HG02623 (cell line): Measurements from ENCODE around the gene SERTAD4.
"Not testable (repeated sequence)": the region's sequence is repeated elsewhere in the genome, so short reads cannot be mapped to it uniquely, and the experiment has no call there.

Experiments used
- ATAC-seq: cut with Tn5 transposase; IDR thresholded peaks from one replicate; pipeline ENCODE4 v1.9.1; 2021; ENCODE audit warnings: moderate library complexity; ENCODE audit not compliant: unreplicated experiment

SERTAD4 gene

DNA sequence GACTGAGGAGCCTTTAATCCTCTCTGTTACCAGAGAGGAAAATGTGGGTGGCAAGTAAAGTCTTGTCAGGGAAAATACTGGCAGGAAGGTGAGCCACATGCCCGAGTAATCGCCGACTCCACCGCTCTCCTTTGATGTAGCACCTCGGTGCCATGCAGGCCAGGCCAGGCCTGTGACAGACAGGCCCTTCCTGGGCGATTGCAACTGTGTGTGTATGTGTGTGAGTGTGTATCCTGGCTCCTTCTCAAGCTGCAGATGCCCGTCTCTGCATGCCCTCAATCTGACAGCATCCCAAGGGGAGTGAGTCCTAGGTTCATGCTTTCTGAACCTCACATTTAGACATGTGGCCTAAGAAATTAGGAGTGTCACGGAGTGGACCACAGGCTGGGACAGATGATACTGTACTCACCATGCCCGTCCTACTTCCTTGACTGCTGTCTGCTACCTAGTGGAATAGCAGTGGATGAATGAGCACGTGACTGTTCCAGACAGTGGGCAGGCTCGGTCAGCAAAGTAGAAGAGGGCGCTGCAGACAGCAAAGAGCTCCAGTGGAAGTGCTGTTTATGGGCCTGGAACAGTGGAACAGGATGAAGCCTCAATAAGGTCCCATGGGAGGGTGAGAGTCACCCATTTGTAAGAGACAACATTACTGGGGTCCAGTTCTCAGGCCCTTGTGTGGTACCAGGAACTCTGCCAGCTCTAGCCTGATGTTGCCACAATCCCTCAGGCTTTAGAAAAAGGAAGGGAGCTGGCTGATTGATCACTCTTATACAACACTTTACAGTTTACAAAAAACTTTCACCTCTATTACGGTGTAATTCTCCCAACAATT, 25.3 kb downstream of the SERTAD4 start:
- ATAC-seq, result no peak

DNA sequence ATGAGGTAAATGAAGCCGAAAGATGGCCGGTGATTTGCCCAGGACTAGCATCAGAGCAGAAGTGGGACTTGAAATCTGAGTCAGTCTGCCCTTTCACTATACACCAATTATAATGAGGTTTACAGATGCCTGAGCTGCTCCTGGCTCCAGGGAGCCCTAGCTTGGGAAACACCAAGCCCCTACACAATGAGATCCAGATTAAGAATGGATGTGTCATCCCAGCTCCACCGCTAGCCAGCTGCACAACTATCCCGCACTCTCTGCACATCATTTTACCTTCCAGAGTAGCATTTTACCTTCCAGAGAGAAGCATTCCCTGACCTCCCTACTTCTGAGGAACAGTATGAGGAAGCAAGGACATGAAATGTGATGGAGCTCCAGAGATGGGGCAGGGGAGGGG, 27.0 kb downstream of the SERTAD4 start:
- ATAC-seq, result no peak

DNA sequence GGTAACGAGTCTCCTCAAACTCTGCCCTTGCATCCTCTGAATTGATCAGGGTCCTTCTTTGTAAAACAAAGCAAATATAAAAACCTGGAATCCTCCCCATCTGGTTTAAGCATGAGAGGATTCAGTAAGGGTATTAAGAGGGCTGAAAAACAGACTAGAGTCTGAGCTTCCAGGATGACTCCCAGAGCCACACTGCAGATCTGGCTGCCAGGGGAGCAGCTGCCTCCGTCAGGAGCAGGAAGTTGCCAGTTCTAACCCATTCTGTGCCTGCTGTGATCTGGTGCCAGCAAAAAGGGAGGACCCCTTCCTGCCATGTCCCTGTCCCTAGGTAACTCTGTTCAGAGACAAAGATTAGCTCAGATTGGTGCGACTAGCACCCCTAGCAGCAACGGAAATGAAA, 27.5 kb downstream of the SERTAD4 start:
- no peak for ATAC-seq

DNA sequence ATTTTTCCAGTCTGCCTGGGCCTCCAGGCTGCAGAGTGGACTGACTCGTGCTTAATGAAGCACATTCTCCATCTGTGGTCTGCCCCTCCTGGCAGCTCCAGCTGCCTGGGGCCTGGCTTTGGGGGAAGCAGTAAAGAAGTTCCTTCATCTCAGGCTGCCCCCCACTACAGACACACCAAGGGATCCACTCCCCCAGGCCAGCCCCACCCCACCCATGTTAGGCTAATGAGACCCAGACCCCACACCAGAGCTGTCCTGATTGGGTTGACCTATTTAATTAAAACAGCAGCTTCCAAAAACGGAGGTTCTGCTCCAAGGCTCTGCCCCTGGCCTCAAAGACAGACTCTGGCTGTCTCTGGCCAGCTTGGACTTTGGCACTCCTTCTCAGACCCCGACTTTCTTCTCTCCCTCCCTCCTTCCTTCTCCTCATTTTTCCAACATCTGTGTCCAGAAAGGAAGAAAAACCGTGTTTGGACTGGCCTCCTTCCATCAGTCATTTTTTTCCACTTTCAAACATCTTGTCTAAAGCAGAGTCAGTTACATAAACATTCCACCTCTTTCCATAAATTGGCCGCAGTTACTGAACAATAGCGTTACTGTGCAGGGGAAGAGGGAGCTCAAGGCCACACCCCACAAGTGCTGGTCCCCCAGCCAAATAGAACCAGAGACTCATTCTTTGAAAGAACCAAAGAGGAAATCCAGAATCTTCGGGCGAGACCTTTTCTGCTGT, 29.7 kb downstream of the SERTAD4 start:
- ATAC-seq, result no peak

DNA sequence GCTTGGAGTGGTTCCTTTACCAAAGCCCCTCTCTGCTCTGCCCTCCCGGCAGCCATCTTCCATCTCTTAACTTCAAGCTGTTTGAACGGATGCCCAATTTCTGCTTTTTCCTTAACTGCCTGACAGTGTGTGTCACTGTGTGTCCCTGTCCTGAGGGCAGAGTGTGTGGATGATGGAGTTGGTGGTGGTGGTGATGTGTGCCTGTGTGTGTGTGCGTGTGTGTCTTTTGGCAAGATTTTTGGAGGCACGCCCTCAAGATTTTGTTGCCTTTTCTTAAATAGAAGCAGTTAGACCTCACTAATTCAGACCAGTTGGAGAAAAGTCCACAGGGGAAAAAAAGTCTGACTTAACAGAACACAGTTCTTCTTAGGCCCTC, 30.3 kb downstream of the SERTAD4 start:
- no peak for ATAC-seq

DNA sequence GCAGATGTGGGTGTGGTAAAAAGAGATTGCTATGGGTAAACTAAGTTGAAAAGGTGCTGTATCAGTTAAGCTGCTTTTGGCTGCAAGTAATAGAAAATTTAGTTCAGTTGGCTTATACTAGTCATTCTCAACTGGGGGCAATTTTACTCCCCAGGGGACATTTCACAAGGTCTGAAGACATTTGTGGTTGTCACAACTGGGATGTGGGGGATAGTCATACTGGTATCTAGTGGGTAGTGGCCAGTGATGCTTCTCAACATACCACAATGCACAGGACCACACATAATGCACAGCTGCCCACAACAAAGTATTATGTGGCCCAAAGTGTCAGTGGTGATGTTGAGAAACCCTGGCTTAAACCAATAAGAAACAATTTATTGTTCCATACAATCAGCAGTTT, 31.4 kb downstream of the SERTAD4 start:
- no peak for ATAC-seq

DNA sequence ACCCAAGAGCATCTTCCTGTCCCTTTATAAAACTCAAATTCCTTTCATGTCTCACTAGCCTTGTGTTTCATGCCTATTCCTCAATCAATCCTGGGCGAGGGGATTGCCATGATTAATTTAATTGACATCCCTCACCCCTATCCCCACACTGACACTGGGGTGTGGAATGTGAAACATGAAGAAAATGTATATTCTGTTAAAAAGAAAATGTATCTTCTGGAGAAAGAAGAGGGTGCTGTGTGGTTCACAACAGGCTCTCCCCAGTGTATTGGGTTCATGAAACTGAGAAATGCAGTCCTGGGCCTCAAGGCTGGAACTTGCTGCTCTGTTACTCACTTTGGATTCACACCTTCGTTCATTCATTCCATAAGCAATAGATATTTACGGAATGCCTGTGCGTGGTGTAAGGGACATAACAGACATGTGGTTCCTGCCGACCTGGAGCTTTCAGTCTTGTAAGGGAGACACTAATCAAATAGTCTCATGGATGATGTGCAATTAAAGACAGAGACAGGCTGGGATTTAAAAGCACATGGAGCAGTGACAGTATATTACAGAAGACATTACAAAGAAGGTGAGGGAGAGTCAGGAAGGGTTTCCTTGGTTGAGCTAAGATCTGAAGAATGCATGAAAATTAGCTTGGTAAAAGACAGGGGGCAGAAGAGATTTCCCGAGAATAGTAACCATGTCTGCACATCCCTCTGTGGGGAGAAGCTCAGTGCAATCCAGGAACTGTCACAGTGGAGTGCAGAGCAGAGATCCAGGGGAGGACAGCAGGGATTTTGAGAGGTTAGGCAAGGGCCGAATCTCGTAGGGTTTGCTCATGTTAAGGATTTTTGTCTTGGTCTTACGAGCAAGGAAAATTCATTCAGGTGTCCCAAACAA, 32.1 kb downstream of the SERTAD4 start:
- ATAC-seq, result no peak

DNA sequence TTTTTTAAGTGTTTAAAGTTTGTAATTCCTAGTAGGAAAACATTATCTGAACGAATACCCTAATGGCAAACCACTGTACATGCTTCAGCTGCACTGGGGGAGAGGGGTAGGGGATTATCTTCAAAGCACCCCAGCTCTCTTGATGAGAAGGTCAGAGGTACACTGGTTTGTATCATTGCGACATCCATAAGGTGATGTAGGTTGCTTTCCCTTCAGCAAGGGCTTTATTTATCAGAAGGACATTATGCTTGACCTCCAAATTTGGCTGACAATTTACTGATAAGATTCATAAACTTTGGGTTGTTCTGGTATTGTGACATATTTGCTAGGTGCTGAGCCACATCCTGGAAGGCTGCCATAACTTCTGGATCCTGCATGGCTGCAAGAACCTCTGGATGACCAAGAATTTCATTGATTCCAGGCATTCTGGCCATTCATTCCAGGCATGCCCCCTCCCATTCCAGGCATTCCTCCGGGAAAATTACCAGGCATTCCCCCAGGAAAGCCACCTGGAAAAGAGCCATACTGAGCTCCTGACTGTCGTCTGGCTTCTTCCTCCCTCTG, 32.9 kb downstream of the SERTAD4 start:
- not testable (repeated sequence) for ATAC-seq

DNA sequence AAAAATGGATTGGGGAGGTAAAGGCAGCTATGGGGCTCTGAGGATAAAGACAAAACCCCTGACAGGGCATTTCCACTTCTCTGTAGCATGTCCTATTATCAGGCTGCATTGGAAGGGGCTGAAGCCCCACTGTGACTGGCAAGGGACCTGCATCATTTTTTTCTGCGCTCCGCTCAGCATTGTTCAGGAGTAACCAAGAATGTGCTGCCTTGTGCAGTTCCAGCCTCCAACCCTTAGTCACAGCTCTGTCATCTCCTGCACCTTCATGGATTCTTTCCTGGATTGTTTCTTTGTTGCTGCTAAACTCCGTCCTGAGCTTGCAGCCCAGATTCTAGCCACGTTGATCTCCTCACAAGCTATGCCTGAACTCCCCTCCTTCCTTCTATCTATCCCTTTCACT, 37.4 kb downstream of the SERTAD4 start:
- no peak for ATAC-seq

DNA sequence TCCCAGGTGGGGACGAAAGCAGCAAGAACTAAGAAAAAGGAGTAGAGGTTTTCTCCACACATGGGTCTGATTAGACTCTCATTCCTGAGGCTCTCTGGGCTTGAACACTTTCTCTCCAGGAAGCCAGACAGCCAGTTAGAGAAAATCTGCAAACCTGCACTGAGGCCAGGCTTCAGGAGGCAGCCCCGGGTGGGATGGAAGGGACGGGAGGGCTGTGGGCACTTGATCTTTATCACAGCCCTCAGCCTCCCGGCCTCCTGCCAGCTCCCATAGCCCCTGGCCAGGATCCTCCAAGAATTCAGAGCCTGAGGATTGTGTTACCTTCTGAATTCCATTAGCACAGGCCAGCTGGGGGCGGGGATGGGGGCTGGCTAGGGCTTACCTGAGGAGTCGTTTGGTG, 40.1 kb downstream of the SERTAD4 start:
- ATAC-seq, result no peak

DNA sequence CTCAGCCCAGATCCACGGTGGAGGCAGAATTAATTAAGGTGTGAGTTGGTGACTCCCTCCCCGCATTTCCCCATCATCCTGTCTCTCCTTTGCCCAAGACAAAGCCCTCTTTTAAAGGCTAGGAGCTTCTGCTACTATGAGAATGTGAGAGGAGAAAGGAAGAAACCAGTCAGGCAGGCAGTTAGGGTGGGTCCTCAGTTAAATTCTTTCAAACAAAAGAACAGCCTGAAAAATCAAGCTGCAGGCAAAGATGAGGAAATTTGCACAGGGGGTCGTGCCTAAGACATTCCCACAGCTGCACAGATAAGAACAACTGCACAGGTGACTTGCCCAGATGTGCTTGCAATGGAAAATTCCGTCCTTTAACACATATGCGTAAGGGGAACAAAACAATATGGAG, 47.6 kb downstream of the SERTAD4 start:
- no peak for ATAC-seq

DNA sequence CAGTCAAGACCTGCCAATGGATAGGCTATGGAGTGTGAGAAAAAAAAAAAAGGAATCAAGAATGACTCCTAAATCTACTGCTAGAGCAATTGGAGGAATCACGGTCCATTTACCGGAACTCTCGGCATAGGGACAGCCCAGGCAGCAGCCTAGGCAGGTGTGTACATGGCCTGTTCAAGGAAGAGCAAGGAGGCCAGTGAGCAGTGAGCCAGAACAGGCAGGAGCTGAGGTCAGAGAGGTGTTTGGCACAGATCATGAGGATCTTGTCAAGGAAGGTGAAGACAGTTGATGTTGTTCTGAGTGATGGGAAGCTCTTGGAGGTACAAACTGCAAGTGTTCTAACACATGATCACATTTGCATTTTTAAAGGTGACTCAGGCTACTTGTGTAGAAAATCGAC, 55.5 kb downstream of the SERTAD4 start:
- no peak for ATAC-seq

DNA sequence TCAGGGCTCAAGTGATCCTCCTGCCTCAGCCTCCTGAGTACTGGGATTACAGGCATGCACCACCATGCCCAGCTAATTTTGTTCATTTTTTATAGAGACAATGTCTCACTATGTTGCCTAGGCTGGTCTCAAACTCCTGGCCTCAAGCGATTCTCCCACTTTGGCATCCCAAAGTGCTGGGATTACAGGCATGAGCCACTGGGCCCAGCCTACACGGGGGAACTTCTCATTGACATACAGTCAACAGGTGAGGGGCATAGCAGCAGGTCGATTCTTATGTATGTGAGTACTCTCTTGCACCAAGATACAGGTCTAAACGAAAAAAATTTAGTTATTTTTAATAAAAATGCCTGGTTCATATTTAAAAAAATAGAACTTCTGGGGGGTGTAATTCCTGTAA, 56.7 kb downstream of the SERTAD4 start:
- ATAC-seq, result no peak

DNA sequence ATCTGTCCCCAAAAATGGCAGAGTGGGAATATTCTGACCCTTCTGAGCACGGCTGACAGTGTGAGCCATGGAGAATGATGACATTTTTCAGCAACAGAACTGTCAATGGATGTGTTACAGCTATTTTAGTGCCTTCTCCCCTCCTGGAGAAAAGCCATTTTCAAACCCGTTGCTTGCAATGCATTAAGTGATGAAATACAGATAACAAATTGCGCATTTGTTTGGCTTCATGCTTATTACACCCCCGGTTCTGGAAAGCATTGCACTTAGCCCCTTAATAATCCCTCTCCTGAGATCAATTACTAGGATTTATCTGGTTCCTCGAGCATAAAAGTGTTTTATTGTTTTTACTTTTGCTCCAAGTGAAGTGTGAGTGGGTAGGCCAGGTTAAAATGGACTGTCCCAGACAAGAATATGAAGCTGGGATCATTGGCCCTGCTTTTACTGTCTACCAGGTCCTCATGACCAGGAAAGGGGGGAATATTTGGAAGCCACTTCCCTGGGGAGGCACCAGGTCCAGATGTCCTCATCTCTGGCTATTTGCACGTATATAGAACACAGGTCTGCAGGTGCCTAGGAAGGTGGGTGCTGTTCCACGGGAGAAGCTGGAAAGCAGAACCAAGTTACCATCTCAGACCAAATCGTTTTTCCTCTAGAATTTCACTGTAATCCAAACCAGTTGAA, 58.6 kb downstream of the SERTAD4 start:
- ATAC-seq, result no peak

DNA sequence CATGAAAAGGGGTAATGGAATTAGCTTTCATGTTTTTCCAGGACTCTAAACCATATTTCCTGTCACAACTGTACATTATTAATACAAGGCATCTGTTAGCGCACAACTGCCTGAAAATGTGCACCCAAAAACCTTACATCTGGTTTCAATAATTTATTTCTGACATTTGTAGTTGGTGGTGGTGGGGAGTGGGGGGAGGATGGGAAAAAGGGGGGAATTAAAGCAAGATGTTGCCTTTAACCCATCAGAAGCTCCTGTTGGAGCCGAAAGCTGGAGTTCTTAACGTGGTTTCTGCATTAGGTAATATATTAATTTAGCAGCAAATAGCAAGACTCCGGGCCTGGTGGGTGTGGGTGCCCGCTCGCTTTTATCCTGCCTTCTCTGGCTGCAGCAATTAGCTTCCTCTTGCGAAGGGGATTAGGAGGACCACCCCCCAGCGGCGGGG, 59.2 kb downstream of the SERTAD4 start:
- ATAC-seq, result no peak

DNA sequence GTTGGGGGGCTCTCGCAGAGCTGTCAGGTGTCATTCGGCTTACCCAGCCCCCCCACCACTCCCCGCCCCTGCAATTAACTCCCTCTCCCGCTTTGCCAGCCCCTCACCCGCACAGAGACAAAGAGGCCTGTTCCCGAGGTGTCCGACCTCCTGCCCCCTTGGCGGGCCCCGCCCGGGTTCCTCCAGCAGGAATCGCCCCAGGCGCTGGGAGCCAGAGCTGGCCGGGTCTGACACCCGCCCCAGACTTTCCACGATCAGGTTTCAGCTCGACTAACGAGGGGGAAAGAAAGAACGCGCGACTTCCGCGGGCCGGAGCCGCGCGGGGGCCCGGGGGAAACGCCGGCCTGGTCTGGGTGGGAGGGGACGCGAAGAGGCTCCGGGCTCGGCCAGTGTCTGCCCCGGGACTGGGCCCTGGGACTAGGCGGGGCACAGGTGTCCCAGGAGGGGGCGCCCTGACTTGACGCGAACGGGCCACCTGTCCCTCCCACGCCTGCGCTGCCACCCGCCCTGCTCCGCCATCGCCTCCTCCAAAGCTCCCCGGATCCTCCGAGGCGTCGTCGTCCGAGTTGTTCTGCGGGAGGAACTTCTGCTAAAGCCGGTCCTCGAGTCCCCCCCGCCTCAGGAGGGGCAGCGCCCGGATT, 59.8 kb downstream of the SERTAD4 start:
- ATAC-seq, result peak; percentile 68

DNA sequence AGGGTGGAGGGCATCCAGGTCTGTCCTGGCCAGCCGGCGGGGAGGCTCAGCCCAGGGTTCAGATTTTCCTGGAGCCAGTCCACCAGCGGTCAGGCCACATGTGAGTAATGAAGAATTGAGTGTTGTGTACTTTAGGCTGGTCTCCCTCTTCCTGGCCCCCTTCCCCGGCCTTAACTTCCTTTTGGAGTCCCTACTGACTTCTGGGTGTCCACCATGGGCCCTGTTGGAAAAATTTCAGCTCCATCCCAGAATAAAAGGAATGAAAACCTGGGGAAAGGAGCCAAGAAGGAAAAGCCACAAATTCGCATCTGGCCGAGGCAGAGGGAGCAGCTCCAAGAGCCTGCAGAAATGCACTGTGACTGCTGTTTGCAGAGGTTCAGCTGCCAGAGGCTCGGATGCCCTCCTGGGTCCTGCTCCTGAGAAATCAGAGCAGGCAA, 60.6 kb downstream of the SERTAD4 start:
- no peak for ATAC-seq

DNA sequence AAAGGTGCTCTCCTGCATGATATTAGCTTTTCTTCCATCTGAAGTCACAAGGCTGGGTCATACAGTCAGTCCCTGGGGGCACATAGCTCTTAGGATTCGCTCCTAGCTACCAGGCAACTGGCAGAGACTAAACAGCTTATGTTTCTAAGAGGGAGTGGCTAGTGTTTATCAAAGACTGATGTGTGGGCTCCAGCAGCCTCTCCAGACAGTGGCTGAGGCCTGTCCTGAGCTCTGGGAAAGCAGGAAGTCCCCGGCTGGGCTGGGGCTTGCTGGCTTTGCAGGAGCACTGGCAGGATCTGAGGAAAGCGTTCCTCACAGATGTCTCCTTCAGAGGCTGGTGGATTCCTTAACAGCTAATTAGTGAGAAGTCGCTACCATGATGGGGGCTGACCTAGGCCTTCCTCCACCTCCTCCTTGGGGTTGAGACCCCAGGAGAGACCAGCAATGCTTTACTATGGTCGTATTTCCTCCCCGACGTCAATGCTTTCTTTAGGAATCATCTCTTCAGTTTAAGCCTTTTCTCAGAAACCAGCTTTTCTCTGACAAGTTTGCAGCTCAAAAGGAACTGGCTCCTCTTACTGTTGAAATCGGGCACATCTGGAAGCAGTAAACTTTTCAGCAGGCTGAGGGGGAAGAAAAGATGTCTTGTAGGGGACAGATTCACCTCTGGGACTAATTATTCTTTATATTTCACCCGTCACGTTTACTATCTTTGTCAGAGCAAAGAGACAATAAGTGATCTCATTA, 62.6 kb downstream of the SERTAD4 start:
- no peak for ATAC-seq
